GM18951 (cell line): ENCODE measurements around the gene MPRIP.

Experiments used
- POLR2A ChIP-seq: IDR thresholded peaks from 4 replicates; pipeline ENCODE4 v1.6.1; 2011; ENCODE audit warnings: mild to moderate bottlenecking; ENCODE audit not compliant: insufficient read length, insufficient read depth; ENCODE audit errors: extremely low read depth
- in situ Hi-C: fragments of 300-500 bp; cut with MboI; formaldehyde crosslinking; loops from one replicate; pipeline ENCODE4 v1.12.0; 2022; ENCODE audit warnings: low sequenced_read_pairs, mixed read lengths, inconsistent platforms; ENCODE audit not compliant: unreplicated experiment

Gene MPRIP

GRCh38 chr17:17206124-17206912, 164.1 kb downstream of the MPRIP start, which contains the start of gene PLD6:
TSS of gene PLD6 (minus strand) at chr17:17206333. CDS start at chr17:17206286, 47 bp downstream.
- in situ Hi-C loops, result no loop called here
- TF ChIP-seq POLR2A, result peak; percentile 70

GRCh38 chr17:17206913-17207335, 164.7 kb downstream of the MPRIP start:
- in situ Hi-C loops, result no loop called here
- no peak for TF ChIP-seq POLR2A

GRCh38 chr17:17207998-17208397, 165.7 kb downstream of the MPRIP start:
- in situ Hi-C loops, result no loop called here
- TF ChIP-seq POLR2A, result no peak

DNA sequence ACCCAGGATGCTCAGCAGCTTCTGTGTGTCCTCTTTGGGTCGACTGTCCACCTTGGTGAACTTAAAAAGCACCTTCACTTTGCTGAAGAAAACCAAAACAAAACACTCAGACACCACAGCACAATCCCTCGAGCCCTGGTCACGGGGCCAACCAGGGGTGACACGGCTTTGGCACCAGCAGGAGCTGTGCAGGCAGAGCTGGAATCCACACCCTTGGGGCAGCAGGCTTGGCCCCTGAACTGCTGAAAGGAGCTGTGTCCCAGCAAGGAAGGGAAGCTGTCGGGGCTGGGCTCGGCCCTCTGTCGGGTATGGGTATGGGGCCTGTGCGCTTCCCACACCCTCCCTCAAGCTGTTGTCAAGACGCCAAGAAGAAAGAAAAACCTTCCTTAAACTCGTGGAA, 171.5 kb downstream of the MPRIP start:
- in situ Hi-C loops, result no loop called here
- no peak for TF ChIP-seq POLR2A

DNA sequence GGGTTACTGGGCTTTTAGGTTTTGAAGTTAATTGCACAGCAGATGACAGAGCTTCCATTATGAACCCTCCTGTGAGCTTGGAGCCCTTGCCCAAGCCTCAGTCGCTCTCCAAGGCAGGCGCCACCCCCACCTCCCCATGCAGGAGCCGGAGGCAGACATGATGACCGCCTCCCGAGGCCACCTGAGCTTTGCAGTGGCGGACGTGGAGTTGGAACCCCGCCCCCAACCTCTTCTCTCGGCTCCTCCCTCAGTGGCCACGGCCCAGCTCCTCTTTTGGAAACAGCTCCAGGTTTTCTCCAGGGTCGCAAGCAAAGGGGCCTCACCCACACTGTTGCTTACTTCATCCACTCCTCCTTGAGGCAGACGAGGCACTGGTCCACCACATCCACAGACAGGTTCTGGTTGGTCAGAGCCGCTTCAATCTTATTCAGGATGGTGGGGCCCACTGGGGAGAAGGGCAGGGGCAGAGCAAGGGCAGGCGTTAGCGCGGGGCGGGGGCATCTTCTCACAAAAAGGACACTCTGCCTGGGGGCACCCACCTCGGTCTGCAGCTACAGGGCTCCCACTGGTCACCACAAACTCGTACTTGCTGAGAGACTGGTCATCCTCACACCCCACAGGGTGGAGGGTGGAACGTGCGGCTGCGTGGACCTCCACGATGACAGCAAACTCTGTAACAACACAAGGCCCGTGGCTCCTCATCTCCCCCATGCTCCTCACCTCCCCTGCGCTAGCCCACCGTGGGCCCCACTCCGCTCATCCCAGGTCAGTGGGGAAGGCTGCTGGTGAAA, 172.6 kb downstream of the MPRIP start:
- no peak for TF ChIP-seq POLR2A
- in situ Hi-C loops, result no loop called here

DNA sequence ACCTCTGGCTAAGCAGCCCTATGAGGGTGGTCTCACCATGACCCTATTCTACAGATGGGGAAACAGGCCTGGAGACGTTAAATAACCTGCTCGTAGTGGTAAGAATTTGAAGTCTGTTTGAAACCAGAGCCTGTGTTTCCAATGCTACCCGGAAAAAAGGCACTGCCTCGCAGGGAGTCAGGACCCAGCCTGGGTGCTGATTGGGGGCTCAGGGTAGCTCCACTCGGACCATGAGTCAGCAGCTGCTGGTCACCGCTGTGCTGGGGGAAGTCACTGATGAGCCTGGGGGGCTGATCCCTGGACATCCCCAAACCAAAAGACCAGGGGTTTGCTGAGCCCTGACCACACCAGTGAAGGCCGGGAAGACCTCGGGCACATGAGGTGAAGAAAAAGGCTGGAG, 173.3 kb downstream of the MPRIP start:
- in situ Hi-C loops, result no loop called here
- TF ChIP-seq POLR2A, result no peak

GRCh38 chr17:17216236-17216635, 174.0 kb downstream of the MPRIP start:
- TF ChIP-seq POLR2A, result no peak
- in situ Hi-C loops, result no loop called here

DNA sequence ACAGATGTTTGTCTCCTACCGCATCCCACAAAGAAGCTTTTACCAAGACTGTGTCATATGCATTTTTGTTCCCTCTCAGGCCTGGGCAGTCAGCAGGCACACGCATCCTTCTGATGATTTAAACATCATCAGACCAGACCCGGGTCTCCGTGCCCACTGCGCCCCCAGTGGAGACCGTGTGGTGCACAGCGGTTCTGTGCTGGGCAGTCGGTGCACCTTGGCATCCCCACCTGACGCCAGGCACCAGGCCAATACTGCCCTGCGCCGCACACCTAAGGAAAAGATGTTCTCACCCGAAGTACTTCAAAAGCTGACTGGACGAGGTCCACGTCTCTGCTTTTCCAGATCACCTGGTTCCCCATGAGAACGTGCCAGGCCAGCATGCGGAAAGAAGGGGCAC, 174.5 kb downstream of the MPRIP start:
- no peak for TF ChIP-seq POLR2A
- in situ Hi-C loops, result no loop called here

DNA sequence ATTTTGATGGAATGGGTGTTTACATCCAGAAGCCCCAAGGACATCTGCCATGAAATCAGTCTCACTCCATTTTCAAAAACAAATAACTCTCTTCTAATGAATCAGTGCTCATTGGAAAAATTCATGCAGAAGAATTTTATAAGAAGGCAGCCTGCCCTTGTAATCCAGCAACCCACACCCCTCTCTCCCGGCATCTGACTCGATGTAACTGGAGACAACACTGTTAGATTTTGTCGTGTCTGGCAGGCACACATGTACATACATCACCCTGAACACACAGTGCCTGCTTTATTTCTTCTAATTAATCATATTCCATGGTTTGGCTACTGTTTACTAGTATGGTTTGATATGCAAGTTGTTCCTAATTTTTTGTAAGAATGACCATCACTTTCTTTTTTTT, 175.7 kb downstream of the MPRIP start:
- no peak for TF ChIP-seq POLR2A

GRCh38 chr17:17220529-17220928, 178.3 kb downstream of the MPRIP start:
- in situ Hi-C loops, result no loop called here
- TF ChIP-seq POLR2A, result no peak

More for the DNA sequence above, 175.7 kb downstream of the MPRIP start:
- in situ Hi-C loops, result no loop called here

DNA sequence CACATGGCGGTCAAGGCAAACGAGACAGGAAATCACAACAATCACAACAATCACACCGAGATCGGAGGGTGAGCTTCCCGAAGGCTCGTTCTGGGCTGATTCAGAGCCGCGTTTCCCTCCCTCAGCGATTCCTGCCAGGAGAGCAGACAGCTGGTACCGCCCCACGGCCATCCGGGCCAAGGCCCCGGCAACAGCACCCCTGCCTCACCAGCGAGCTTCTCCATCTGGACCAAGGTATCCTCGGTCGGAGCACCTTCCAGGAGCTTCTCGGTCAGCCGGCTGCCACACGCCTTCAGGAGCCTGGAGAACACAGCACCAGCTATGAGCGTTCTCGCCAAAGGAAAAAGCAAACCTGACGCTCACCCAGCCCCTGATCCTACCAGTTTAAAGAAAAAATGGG, 179.1 kb downstream of the MPRIP start:
- in situ Hi-C loops, result no loop called here
- TF ChIP-seq POLR2A, result no peak

DNA sequence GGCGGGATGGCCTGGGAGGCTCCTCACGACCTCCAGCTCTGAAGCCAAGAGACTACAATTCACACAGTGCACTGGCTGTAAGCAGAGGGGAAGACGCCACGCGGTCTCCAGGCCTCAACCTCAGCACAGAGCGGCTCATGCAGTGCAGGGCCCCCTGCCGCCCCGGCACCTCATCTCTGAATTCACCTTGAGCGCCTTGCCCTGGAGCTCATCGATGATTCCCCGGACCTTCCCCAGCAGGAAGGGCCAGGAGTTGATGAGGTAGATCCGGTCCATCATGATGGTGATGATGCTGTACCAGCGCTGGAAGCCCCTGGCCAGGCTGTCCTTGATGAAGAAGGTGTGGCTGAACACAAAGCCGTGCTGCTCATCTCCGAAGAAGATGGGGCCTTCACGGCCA, 181.5 kb downstream of the MPRIP start:
- in situ Hi-C loops, result no loop called here
- TF ChIP-seq POLR2A, result no peak

DNA sequence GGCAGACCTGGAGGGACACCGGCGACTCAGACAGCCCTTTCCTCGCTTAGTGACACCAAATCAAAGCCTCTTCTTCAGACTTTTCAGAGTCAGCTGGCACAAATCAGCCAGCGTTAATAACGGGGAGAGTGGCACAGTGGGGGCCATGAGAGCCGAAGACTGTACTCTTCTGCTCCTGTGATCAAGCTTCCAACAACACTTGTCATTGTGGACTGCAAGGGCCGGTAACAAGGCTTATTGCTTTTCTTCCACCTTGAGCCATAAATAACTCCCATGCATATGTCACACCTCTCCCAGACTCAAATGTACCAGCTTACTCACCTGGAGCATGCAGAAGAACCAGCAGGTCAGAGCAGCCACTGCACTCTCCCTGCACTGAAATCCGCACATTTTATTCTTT, 181.9 kb downstream of the MPRIP start:
- in situ Hi-C loops, result no loop called here

DNA sequence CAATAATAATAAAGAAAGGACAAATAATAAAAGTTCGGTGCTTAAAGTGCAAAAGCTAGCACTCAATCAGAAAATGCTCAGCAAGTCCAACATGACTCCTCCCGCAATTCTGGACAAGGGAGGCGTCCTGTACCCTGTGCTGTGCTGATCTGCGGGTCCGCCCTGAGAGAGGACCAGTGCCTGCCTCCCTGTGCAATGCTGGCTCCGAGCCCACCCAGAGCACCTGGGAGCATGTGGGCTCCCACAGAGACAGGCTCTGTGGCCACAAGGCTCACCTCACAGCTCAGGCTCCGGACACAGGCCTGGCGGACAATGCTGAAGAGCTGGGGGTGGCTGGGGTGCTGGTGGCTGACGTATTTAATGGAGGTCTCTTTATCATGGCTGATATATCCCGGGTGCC, 183.6 kb downstream of the MPRIP start:
- TF ChIP-seq POLR2A, result no peak
- in situ Hi-C loops, result no loop called here

More for the DNA sequence above, 181.9 kb downstream of the MPRIP start:
- no peak for TF ChIP-seq POLR2A
